Skeletal muscle satellite cell (primary cell): Measurements from ENCODE around the gene OR52B4.
"Not testable (repeated sequence)": the region's sequence is repeated elsewhere in the genome, so short reads cannot be mapped to it uniquely, and the experiment has no call there.

Source experiments
- H3K27me3 ChIP-seq: 2 replicates; pipeline ENCODE4 v1.7.0; 2013; ENCODE audit warnings: low read length; ENCODE audit not compliant: control insufficient read depth, insufficient read depth
- H3K36me3 ChIP-seq: 2 replicates; pipeline ENCODE4 v1.7.0; 2013; ENCODE audit warnings: mild to moderate bottlenecking, control low read depth, low read length; ENCODE audit not compliant: insufficient read depth
- H3K4me1 ChIP-seq: 2 replicates; pipeline ENCODE4 v1.7.0; 2013; ENCODE audit warnings: low read length; ENCODE audit not compliant: control insufficient read depth, insufficient read depth
- H3K4me2 ChIP-seq: 2 replicates; pipeline ENCODE4 v1.7.0; 2013; ENCODE audit warnings: mild to moderate bottlenecking, low read length
- H3K4me3 ChIP-seq: 2 replicates; pipeline ENCODE4 v1.7.0; 2013; ENCODE audit warnings: low read length
- H3K9ac ChIP-seq: 2 replicates; pipeline ENCODE4 v1.7.0; 2013; ENCODE audit warnings: mild to moderate bottlenecking, low read depth, low read length, moderate library complexity
- H3K9me3 ChIP-seq: replicated peaks from 2 replicates; pipeline ENCODE4 v1.7.0; 2013; ENCODE audit warnings: mild to moderate bottlenecking, control low read depth, low read length

OR52B4 gene

GRCh38 chr11:4348142-4348541, 20.0 kb downstream of the OR52B4 start:
- H3K4me1 ChIP-seq, H3K27me3 ChIP-seq, H3K36me3 ChIP-seq, H3K4me2 ChIP-seq, H3K9me3 ChIP-seq, H3K9ac ChIP-seq, H3K4me3 ChIP-seq: not testable (repeated sequence)

GRCh38 chr11:4345366-4345765, 22.8 kb downstream of the OR52B4 start:
- H3K9me3 ChIP-seq, H3K36me3 ChIP-seq, H3K4me1 ChIP-seq, H3K4me3 ChIP-seq, H3K9ac ChIP-seq, H3K4me2 ChIP-seq, H3K27me3 ChIP-seq: not testable (repeated sequence)

- H3K27me3 ChIP-seq, H3K36me3 ChIP-seq: not testable (repeated sequence)
Measured at GRCh38 chr11:4334356-4334755, 33.8 kb downstream of the OR52B4 start.

More at GRCh38 chr11:4334356-4334755, 33.8 kb downstream of the OR52B4 start:
- H3K9ac ChIP-seq, H3K4me3 ChIP-seq, H3K9me3 ChIP-seq, H3K4me1 ChIP-seq, H3K4me2 ChIP-seq: not testable (repeated sequence)
